Testis (tissue), 2 donors: ENCODE results near the gene ABO.
"Not testable (repeated sequence)": the region's sequence is repeated elsewhere in the genome, so short reads cannot be mapped to it uniquely, and the experiment has no call there.

Experiments
- CTCF ChIP-seq, 3 experiments: fragments of 450-650 bp in 2 of 3; fragments of 200-600 bp in 1 of 3; sonication (generic) in 1 of 3; IDR thresholded peaks; one replicate each; pipeline ENCODE4 v1.5.1; 2016 to 2019; ENCODE audit warnings: antibody characterized with exemption in 3 of 3, mild to moderate bottlenecking in 2 of 3, moderate library complexity in 1 of 3
- POLR2A ChIP-seq: fragments of 450-650 bp; IDR thresholded peaks from one replicate; pipeline ENCODE4 v1.6.1; 2017; ENCODE audit warnings: antibody characterized with exemption, mild to moderate bottlenecking, moderate library complexity

GRCh38 chr9:133223159-133223756 is 51.7 kb downstream of the ABO start:
- TF ChIP-seq POLR2A; CTCF (IDR thresholded peaks at IDR 0.05): not testable (repeated sequence)
